ENCODE measurements around the gene DLST. TPM values are rescaled to one million over a fixed set of nuclear protein-coding genes. Genes with fewer than 3 reads are reported as not detected.

DLST gene
- total RNA-seq, 1 donor from 2014 or later: 75.7 TPM

DNA sequence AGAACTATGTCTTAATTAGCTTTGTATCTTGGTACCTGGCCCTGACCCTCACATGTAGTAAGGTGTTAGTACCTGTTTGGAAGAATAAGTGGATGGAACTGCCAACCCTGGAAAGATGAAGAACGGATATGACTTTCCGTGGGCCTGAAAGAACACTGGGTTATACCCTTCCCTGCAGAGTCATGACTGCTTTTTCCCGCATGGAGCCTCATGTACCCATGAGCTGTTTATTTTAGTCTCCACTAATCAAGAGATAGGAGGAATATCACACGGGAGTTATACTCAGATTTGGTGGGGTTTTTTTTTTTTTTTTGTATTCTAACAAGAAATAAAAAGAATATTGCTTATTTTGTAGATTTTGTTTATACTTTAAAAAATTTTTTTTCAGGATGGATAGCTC is 15.9 kb downstream of the DLST start:
- ATAC-seq: no peak

DNA sequence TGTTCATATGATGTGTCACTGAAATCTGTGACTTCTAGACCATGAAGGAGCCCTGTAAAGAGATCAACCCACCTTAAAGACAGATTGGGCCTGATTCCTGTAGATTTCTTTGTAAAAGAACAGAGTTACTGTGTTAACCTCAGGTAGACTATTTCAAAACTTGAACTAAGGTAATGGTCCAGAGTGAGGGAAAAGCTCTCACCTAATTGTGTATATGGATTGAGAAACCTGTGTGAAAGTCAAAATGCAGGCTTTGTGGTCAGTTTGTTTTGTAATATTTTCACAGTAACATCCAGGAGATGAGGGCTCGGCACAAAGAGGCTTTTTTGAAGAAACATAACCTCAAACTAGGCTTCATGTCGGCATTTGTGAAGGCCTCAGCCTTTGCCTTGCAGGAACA is 16.4 kb downstream of the DLST start:
- no peak for ATAC-seq

DNA sequence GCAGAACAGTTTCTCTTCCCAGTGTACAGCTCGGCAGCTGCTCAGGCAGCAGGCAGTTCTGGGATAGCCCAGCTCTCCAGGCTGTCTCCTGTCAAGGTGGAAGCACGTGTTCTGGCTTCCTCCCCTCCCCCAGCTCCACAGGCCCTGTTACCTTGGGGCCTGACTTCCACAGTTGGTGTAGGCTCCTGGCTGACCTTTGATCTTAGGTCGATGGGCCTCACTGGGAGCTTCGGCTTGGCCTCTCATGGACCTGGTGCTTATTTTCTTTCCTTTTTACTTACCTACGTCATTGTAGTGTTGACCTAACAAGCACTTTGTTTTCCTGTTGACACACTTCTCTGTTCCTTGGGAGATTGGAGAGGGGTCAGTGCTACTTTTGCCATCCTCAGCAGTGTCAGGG is 17.0 kb downstream of the DLST start:
- peak; percentile 16 for ATAC-seq

DNA sequence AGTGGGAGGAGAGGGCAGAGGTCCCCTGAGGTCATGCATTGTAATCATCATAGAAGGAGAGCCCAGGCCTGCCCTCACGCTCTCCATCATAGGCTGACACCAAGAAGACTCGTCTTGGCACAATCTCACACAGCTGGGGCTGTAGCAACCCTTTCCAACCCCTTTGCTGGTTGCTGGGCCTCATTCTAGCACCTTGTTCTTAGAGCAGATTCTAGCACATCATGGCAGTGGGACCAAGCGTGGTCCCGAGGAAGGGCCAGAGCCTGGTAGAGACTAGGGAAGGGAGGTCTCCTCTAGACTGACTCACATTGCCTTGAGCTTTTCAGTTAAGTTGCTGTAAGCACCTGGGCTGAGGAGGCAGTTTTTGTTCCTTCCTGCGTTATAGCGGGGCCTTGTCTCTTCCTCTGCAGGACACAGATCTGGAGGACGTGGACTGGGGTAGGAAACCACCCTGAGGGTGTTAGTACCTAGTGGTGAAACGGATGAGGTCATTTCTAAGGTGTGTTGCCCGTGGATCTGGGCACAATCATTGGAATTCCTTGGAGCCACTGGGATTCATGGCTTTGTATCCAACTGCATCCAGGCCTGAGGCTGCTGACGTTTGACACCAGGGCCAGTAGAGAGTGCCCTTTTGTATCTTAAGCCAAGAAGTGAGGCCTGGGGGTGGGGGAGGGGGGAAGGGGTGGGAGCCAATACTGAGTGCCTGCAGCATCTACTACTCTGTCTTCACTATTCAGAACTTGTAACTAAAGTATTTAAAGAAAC is 21.4 kb downstream of the DLST start:
- ATAC-seq: no peak

GRCh38 chr14:74904635-74905503 is 23.2 kb downstream of the DLST start:
- ATAC-seq: no peak

DNA sequence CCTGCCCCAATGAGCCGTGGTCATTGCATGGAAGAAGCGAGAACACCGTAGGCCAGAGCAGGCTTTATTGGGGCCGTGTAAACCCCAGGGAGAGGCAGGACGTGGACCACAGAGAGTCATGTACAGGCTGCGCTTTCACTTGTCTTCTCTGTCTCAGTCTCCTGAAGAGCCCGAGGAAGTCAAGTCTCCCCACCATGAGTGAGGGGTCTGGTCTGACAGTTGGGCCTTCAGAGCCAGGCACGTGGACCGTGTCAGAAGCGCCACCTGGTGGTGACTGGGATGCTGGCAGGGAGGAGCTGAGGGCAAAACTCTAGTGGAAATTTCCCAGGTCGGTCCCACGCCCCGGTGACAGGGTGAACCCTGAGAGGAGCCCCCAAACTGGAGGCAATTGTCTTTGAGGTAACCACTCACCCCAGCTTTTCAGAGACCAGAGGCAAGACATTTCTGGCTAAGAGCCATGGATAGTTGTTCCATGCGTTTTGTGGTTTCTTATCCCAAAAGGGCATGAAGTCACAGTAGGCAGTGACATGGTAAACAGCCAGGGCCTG is 24.0 kb downstream of the DLST start:
- peak; percentile 40 for ATAC-seq

GRCh38 chr14:74906925-74907521 is 25.3 kb downstream of the DLST start:
- ATAC-seq: peak; percentile 2

DNA sequence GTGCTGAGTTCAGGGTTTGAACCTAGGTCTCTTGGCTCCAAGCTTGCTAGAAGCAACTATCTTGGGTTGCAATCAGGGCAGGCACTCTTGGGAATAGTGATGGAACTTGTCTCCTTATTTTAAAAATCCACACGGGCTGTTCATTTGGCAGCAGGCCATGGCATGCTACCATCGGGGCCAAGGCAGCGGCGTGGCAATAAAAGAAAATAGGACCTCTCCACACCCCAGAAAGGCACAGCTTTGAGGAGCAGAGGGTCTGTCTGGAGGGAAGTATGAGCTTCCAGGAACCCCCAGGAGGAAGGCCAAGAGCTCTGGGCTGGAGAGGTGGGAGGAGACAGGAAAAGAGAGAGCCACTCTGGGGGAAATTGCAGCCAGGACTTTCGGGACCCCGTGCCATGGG is 26.0 kb downstream of the DLST start:
- ATAC-seq: no peak

DNA sequence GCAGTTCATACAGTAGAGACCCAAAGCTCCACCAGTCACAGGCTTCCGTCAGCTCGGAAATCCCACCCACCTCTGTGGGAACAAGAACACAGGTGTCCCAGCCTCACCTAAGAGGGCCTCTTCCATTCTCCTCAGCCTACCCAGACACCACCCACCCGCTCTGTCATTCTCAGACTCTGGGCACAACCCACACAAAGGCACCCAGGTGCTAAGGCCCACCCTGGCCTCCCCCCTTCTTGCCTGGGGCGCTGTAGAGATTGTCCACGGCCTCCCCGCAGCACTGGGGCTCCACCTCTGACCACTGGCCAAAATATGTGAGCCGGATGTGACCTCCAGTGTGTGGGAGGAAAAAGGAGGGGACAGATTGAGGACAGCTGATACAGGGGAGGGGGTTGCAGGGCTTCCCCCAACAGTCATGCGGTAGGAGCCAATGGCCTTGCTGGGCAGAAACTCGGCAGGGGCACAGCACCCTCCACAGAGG is 27.2 kb downstream of the DLST start:
- ATAC-seq: no peak

GRCh38 chr14:74909501-74909900 is 27.8 kb downstream of the DLST start:
- ATAC-seq: no peak

GRCh38 chr14:74909911-74910310 is 28.2 kb downstream of the DLST start:
- ATAC-seq: no peak

DNA sequence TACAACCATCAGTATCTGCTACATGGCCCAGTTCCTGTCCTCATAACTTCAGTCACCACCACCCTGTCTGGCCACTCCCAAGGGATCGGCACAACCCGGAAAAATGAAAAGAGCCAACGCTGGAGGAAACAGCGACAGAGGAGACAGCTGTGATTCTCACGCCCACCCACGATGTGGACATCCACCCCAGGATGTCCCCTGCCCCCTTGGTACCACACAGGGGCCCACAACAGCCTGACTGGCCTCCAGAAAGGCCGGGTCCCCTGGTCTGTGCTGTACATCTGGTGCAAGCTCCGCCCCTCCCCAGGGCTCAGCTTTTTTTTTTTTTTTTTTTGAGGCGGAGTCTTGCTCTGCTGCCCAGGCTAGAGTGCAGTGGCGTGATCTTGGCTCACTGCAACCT is 28.8 kb downstream of the DLST start:
- no peak for ATAC-seq

DNA sequence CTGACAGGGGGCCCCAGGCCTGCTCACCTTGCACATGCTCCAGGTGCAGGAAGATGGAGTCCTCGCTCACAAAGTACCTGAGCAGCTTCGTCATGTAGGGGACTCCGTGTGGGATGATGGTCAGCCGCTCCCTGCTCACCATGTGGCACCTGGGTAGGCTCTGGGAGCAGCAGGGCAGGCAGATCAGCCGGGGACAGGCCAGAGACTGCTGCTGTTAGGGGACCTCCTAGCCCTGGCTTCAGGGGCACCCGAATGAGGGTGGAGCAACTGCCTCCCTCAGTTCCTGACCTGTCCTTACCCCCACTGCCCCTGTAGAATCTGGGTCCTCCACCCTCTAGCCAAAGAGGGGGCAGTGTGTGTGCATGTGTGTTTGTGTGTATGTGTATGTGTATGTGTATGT is 29.5 kb downstream of the DLST start:
- ATAC-seq: no peak

GRCh38 chr14:74911704-74912103 is 30.0 kb downstream of the DLST start:
- peak; percentile 43 for ATAC-seq

GRCh38 chr14:74912111-74912510 is 30.4 kb downstream of the DLST start:
- no peak for ATAC-seq

GRCh38 chr14:74912801-74913200 is 31.1 kb downstream of the DLST start:
- no peak for ATAC-seq

- ATAC-seq: no peak
Measured at GRCh38 chr14:74913393-74913910, 31.7 kb downstream of the DLST start.

- ATAC-seq: no peak
Measured at GRCh38 chr14:74913986-74914573, 32.4 kb downstream of the DLST start.

GRCh38 chr14:74915426-74915825 is 33.7 kb downstream of the DLST start:
- no peak for ATAC-seq

GRCh38 chr14:74915826-74916225 is 34.1 kb downstream of the DLST start:
- no peak for ATAC-seq

DNA sequence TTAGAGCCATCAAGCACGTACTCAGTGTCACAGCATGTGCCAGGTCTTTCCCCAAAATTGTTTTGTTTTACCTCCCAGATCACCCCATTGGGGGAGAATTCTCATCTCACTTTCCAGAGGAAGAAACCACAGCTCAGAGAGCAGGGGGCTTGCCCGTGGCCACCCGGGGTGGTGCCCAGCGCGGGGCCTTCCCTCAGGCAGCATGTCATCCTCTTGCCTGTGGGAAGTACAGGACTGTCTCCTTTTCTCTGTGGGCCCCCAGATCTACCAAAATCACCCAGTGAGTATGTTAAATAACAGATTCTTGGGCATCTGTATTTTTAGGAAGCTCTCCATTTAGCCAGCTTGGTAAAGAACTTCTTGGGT is 35.4 kb downstream of the DLST start:
- ATAC-seq: no peak

GRCh38 chr14:74917646-74918081 is 35.9 kb downstream of the DLST start:
- peak; percentile 61 for ATAC-seq
